HUES48 (cell line): ENCODE results near the gene SLC2A4RG.

Experiments used
- H3K27ac ChIP-seq: one replicate; pipeline ENCODE4 v1.7.0; 2013; ENCODE audit warnings: low read depth, low read length, inconsistent platforms
- H3K27me3 ChIP-seq: 2 replicates; pipeline ENCODE4 v1.6.1; 2013; ENCODE audit warnings: mild to moderate bottlenecking, low read length; ENCODE audit not compliant: control insufficient read depth, insufficient read depth
- H3K36me3 ChIP-seq: 2 replicates; pipeline ENCODE4 v1.6.1; 2013; ENCODE audit warnings: low read length; ENCODE audit not compliant: control insufficient read depth, insufficient read depth
- H3K4me1 ChIP-seq: 2 replicates; pipeline ENCODE4 v1.6.1; 2013; ENCODE audit warnings: mild to moderate bottlenecking, low read length; ENCODE audit not compliant: control insufficient read depth, insufficient read depth
- H3K4me3 ChIP-seq: 2 replicates; pipeline ENCODE4 v1.5.1; 2013; ENCODE audit warnings: mild to moderate bottlenecking, low read depth, low read length
- H3K9ac ChIP-seq: 2 replicates; pipeline ENCODE4 v1.6.1; 2013; ENCODE audit warnings: mild to moderate bottlenecking, low read depth, low read length, moderate library complexity
- H3K9me3 ChIP-seq: 2 replicates; pipeline ENCODE4 v1.6.1; 2013; ENCODE audit warnings: low read length; ENCODE audit not compliant: control insufficient read depth, insufficient read depth

SLC2A4RG gene

GRCh38 chr20:63751471-63752271 is 12.1 kb downstream of the SLC2A4RG start:
- Histone ChIP-seq H3K36me3 (no peaks in the 10 kb centered on the region), H3K27me3 (no peaks in the 10 kb centered on the region), H3K4me1 (peaks cover 3% of the 10 kb centered on the region; the same call in 1 of the 2 replicates), H3K4me3 (no peak overlapping the region), H3K27ac (peak overlapping the region; percentile 26), H3K9ac (no peak overlapping the region), H3K9me3 (no peaks in the 10 kb centered on the region)

DNA sequence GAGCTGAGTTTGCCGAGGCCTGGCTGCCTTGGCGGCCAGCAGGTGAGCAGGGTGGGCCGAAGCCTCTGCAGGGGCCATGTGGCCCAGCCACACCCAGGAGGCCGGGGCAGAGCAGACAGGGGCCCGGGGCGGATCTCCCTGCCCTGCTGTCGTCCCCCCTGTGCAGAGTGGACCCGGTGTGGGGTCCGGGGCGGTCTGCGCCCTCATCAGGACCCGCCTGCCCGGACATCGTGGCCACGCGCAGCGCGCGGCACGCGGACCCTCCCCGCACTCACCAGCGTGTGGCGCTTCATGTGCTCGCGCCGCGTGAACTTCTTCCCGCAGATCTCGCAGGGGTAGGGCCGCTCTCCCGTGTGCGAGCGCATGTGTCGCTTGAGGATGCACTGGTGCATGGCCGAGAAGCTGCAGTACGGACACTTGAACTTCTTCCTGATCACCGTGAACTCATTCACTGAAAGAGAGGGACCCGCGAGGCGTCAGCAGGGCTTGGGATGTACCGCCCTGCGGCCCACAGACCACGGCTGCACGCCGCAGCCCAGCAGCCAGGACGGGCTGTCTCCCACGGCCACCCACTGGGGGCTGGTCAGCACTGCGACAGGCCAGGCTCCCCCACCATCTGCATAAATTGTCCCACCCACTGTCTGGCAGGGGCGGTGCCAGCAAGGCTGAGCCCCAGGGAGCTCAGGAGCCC is 13.0 kb downstream of the SLC2A4RG start:
- Histone ChIP-seq H3K9ac (no peak overlapping the region), H3K36me3 (no peaks in the 10 kb centered on the region), H3K9me3 (no peaks in the 10 kb centered on the region), H3K4me1 (peaks cover 3% of the 10 kb centered on the region; the same call in 1 of the 2 replicates), H3K4me3 (no peak overlapping the region), H3K27ac (no peak overlapping the region), H3K27me3 (no peaks in the 10 kb centered on the region)

DNA sequence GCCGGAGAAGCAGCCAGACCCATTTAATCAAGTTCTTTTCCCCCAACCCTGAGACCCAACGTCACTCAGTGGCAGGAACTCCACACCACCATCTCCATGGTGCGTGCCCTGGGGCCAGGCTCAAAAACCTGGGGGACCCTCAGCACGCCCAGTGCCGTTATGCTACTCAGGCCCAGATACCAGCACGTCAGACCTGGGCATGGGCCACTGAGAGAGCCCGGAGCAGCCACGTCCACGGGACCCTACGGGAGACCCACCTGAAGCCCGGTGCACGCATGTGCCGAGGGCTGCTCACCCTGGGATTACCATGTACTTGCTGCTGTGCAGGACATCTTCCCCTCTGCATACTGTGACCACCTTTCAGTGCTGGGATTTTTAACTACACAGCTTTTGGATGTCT is 13.8 kb downstream of the SLC2A4RG start:
- Histone ChIP-seq H3K36me3 (no peaks in the 10 kb centered on the region), H3K9me3 (no peaks in the 10 kb centered on the region), H3K4me3 (no peak overlapping the region), H3K27me3 (no peaks in the 10 kb centered on the region), H3K27ac (no peak overlapping the region), H3K4me1 (peaks cover 3% of the 10 kb centered on the region; the same call in 1 of the 2 replicates), H3K9ac (no peak overlapping the region)

DNA sequence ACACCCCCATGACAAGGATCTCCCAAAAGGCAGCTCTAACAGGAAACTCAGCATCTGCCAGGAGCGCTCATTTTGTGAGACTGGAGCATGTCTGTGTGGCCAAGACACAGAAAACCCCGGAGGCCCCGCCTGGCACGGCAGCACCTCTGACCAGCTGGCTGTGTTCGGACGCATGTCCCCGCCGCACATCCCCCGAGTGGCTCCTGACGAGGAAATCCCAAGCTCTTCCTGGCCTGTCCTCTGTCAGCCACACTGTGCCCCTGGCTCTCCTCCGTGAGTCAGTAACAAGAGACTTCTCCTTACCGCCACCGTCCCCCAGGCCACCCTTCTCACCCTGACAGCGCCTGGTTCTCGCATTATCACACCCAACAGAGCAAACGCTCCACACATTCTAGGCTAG is 14.4 kb downstream of the SLC2A4RG start:
- Histone ChIP-seq H3K9me3 (no peaks in the 10 kb centered on the region), H3K9ac (no peak overlapping the region), H3K4me1 (peaks cover 3% of the 10 kb centered on the region; the same call in 1 of the 2 replicates), H3K27ac (no peak overlapping the region), H3K27me3 (no peaks in the 10 kb centered on the region), H3K4me3 (no peak overlapping the region), H3K36me3 (no peaks in the 10 kb centered on the region)

DNA sequence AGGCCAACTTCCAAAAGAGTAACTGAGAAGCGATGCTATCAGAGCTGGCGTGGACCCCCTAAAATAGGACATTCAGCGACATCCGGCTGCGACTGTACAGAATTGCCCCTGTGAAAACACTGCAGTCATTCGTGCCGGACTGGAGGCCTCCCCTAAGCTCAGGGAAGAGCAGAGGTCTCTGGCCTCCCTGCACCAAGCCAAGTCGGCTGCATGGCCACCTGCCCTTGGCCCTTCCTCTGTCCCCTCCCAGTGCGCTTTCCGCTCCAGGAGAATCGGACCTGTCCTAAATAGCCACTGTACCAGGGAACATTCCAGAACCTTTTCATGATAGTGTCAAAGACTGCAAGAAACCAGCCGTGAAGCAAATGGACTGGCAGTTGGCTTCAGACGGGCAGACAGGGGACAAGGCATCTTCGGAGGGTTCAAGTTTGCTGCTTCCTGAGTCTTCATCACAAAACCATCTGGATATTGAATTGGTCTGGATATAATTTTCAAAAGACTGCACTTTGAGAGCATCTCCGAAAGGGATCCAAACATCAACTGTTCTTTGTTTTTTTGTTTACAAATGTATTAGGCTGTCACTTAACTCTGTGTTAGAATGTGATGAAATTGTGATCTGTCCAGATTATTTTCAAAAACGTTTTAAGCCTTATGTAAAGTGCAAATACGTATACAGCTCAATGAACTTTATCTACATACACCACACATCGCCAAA is 16.5 kb downstream of the SLC2A4RG start:
- no peak overlapping the region for H3K4me3 ChIP-seq
- no peak overlapping the region for H3K9ac ChIP-seq
- H3K27me3 ChIP-seq: no peaks in the 10 kb centered on the region
- H3K36me3 ChIP-seq: no peaks in the 10 kb centered on the region
- no peaks in the 10 kb centered on the region for H3K9me3 ChIP-seq
- no peak overlapping the region for H3K27ac ChIP-seq
- H3K4me1 ChIP-seq: peaks cover 2% of the 10 kb centered on the region; the same call in 1 of the 2 replicates

DNA sequence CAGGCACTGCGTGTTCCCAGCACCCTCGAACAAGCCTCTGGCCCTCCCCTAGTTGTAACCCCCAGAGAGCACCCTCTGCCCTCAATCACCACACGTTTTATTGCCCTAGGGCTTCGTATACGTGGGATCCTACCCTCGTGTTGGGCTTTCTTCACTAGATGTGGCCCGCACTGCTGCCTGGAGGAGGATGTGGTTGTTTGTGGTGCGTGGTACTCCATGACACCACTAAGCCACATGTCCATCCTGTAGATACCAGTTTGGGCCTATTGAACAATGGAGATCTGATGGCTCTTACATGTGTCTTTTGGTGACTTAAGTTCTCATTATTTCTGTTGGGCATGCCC is 17.0 kb downstream of the SLC2A4RG start:
- Histone ChIP-seq H3K9ac (no peak overlapping the region), H3K9me3 (no peaks in the 10 kb centered on the region), H3K27ac (no peak overlapping the region), H3K36me3 (no peaks in the 10 kb centered on the region), H3K27me3 (no peaks in the 10 kb centered on the region), H3K4me1 (no peaks in the 10 kb centered on the region), H3K4me3 (no peak overlapping the region)

DNA sequence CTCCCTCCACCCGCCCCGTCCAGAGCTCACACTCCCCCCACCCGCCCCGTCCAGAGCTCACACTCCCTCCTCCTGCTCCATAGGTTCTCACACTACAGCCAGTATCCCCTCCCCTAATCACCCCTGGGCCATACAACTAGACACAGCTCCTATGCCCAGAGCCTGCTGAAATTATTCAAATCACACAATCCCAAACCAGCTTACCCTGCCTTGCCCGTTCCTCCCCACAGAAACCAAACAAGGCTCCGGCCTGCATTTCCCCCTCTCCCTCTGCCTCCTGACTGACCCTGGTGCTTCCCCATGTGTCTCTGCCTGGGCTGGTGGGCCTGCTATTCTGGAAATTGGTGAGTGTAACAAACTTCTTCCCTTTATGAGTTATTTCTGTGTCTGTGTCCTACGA is 18.6 kb downstream of the SLC2A4RG start:
- Histone ChIP-seq H3K9ac (no peak overlapping the region), H3K9me3 (no peaks in the 10 kb centered on the region), H3K27me3 (no peaks in the 10 kb centered on the region), H3K27ac (no peak overlapping the region), H3K4me1 (no peaks in the 10 kb centered on the region), H3K4me3 (no peak overlapping the region), H3K36me3 (no peaks in the 10 kb centered on the region)

GRCh38 chr20:63759377-63759901 is 19.9 kb downstream of the SLC2A4RG start:
- Histone ChIP-seq H3K9me3 (no peaks in the 10 kb centered on the region), H3K9ac (no peak overlapping the region), H3K36me3 (no peaks in the 10 kb centered on the region), H3K4me1 (no peaks in the 10 kb centered on the region), H3K4me3 (no peak overlapping the region), H3K27me3 (no peaks in the 10 kb centered on the region), H3K27ac (no peak overlapping the region)

- no peak overlapping the region for H3K27ac ChIP-seq
- no peaks in the 10 kb centered on the region for H3K9me3 ChIP-seq
- no peak overlapping the region for H3K9ac ChIP-seq
- no peaks in the 10 kb centered on the region for H3K27me3 ChIP-seq
- no peak overlapping the region for H3K4me3 ChIP-seq
- H3K4me1 ChIP-seq: no peaks in the 10 kb centered on the region
- H3K36me3 ChIP-seq: peaks cover 15% of the 10 kb centered on the region
Observed at GRCh38 chr20:63765082-63765873, 25.7 kb downstream of the SLC2A4RG start.

DNA sequence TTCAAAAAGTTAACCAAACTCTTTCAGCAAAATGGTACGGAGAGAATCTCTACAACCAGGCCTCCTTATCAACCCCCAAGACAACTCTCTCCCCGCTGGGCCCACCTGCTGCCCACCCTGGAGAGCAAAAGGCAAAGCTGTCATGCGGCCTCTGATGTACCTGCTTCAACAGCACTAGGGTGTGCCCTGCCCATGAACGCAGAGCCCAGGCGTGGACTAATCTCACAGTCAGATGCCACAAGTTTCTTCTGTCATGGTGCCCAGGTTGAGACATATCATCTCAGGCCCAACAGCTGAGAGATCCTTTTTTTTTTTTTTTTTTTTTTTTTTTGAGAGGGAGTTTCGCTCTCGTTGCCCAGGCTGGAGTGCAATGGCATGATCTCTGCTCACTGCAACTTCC is 26.3 kb downstream of the SLC2A4RG start:
- Histone ChIP-seq H3K27ac (no peak overlapping the region), H3K9ac (no peak overlapping the region), H3K36me3 (peaks cover 15% of the 10 kb centered on the region), H3K27me3 (no peaks in the 10 kb centered on the region), H3K9me3 (no peaks in the 10 kb centered on the region), H3K4me1 (no peaks in the 10 kb centered on the region), H3K4me3 (no peak overlapping the region)
